T1000 (cell line): ENCODE measurements around the gene SNHG17.
"Not testable (repeated sequence)": the region's sequence is repeated elsewhere in the genome, so short reads cannot be mapped to it uniquely, and the experiment has no call there.

ENCODE experiments used
- DNase-seq: peaks from one replicate; lab custom pipeline; 2025; ENCODE audit warnings: mixed read lengths; lab: John Stamatoyannopoulos, UW

SNHG17 gene

GRCh38 chr20:38447931-38448675 lies 13.0 kb upstream of the SNHG17 start:
- DNase-seq, result no peak

- no peak for DNase-seq
These were observed 12.1 kb upstream of the SNHG17 start for GRCh38 chr20:38447251-38447661.

GRCh38 chr20:38446441-38447209 lies 11.5 kb upstream of the SNHG17 start:
- DNase-seq, result peak; percentile 86

GRCh38 chr20:38445901-38446425 lies 10.8 kb upstream of the SNHG17 start:
- DNase-seq, result no peak

GRCh38 chr20:38445381-38445796 lies 10.3 kb upstream of the SNHG17 start:
- DNase-seq, result no peak

- no peak for DNase-seq
These were observed 6.8 kb upstream of the SNHG17 start for GRCh38 chr20:38441916-38442315.

GRCh38 chr20:38441110-38441509 lies 6.0 kb upstream of the SNHG17 start:
- DNase-seq, result not testable (repeated sequence)

- no peak for DNase-seq
These were observed 2.7 kb upstream of the SNHG17 start for GRCh38 chr20:38437796-38438195.

- no peak for DNase-seq
These were observed 419 bp upstream of the SNHG17 start for GRCh38 chr20:38435555-38435939.

- no peak for DNase-seq
These were observed 807 bp downstream of the SNHG17 start for GRCh38 chr20:38434301-38434741.

- DNase-seq, result no peak
These were observed 1.7 kb downstream of the SNHG17 start for GRCh38 chr20:38433304-38433972.

- not testable (repeated sequence) for DNase-seq
These were observed 2.3 kb downstream of the SNHG17 start for GRCh38 chr20:38432870-38433269.

GRCh38 chr20:38432292-38432691 lies 2.8 kb downstream of the SNHG17 start:
- no peak for DNase-seq

GRCh38 chr20:38430679-38431325 lies 4.3 kb downstream of the SNHG17 start:
- no peak for DNase-seq

GRCh38 chr20:38429301-38429700 lies 5.8 kb downstream of the SNHG17 start:
- no peak for DNase-seq

GRCh38 chr20:38428800-38429199 lies 6.3 kb downstream of the SNHG17 start:
- no peak for DNase-seq

GRCh38 chr20:38427655-38428023 lies 7.5 kb downstream of the SNHG17 start:
- no peak for DNase-seq

GRCh38 chr20:38426006-38426897 lies 8.9 kb downstream of the SNHG17 start:
- peak; percentile 70 for DNase-seq

GRCh38 chr20:38424401-38424800 lies 10.7 kb downstream of the SNHG17 start:
- DNase-seq, result no peak

GRCh38 chr20:38423541-38423940 lies 11.6 kb downstream of the SNHG17 start:
- no peak for DNase-seq

GRCh38 chr20:38421915-38422314 lies 13.2 kb downstream of the SNHG17 start:
- DNase-seq, result no peak
